ENCODE data around the gene SPEF2. TPM values are rescaled to one million over a fixed set of nuclear protein-coding genes. Genes with fewer than 3 reads are reported as not detected.
A peak's percentile ranks its signal among the peaks of the same experiment; 100 is the strongest.

SPEF2 gene
- total RNA-seq, 1 donor from 2014 or later, result 6.9 TPM

- Mint-ChIP-seq H3K4me1 (no peaks in the 10 kb centered on the region), H3K4me3 (no peak overlapping the region), H3K27me3 (ENCODE audit: low read depth) (no peaks in the 10 kb centered on the region), H3K27ac (ENCODE audit: unreplicated experiment) (no peak overlapping the region), H3K9me3 (no peaks in the 10 kb centered on the region), H3K36me3 (ENCODE audit: low read depth) (peaks cover 6% of the 10 kb centered on the region)
- TF ChIP-seq CTCF (conservative IDR thresholded peaks at IDR 0.05), result no peak
- DNase-seq (ENCODE audit: low read depth, low spot score), result no peak
Measured at GRCh38 chr5:35644543-35644942, 26.9 kb downstream of the SPEF2 start.

- Mint-ChIP-seq H3K4me3 (no peak overlapping the region), H3K4me1 (no peaks in the 10 kb centered on the region), H3K27ac (ENCODE audit: unreplicated experiment) (no peak overlapping the region), H3K9me3 (no peaks in the 10 kb centered on the region), H3K36me3 (ENCODE audit: low read depth) (peaks cover 6% of the 10 kb centered on the region), H3K27me3 (ENCODE audit: low read depth) (no peaks in the 10 kb centered on the region)
- no peak for DNase-seq (ENCODE audit: low read depth, low spot score)
- no peak for TF ChIP-seq CTCF (conservative IDR thresholded peaks at IDR 0.05)
Measured at GRCh38 chr5:35647128-35647527, 29.5 kb downstream of the SPEF2 start.

GRCh38 chr5:35647712-35648111 lies 30.0 kb downstream of the SPEF2 start:
- no peak for DNase-seq (ENCODE audit: low read depth, low spot score)
- H3K4me1 Mint-ChIP-seq, result no peaks in the 10 kb centered on the region
- H3K27ac Mint-ChIP-seq (ENCODE audit: unreplicated experiment), result no peak overlapping the region
- H3K9me3 Mint-ChIP-seq, result no peaks in the 10 kb centered on the region
- no peaks in the 10 kb centered on the region for H3K27me3 Mint-ChIP-seq (ENCODE audit: low read depth)
- H3K4me3 Mint-ChIP-seq, result no peak overlapping the region
- H3K36me3 Mint-ChIP-seq (ENCODE audit: low read depth), result peaks cover 3% of the 10 kb centered on the region
- TF ChIP-seq CTCF (conservative IDR thresholded peaks at IDR 0.05), result no peak

GRCh38 chr5:35651002-35651756 lies 33.5 kb downstream of the SPEF2 start:
- TF ChIP-seq CTCF (conservative IDR thresholded peaks at IDR 0.05), result peak; percentile 56
- Mint-ChIP-seq H3K27ac (ENCODE audit: unreplicated experiment) (no peak overlapping the region), H3K4me1 (no peaks in the 10 kb centered on the region), H3K27me3 (ENCODE audit: low read depth) (no peaks in the 10 kb centered on the region), H3K36me3 (ENCODE audit: low read depth) (no peaks in the 10 kb centered on the region), H3K4me3 (no peak overlapping the region), H3K9me3 (no peaks in the 10 kb centered on the region)
- peak; percentile 25 for DNase-seq (ENCODE audit: low read depth, low spot score)

GRCh38 chr5:35656721-35657120 lies 39.1 kb downstream of the SPEF2 start:
- no peak for DNase-seq (ENCODE audit: low read depth, low spot score)
- H3K4me1 Mint-ChIP-seq, result no peaks in the 10 kb centered on the region
- no peak overlapping the region for H3K27ac Mint-ChIP-seq (ENCODE audit: unreplicated experiment)
- H3K9me3 Mint-ChIP-seq, result no peaks in the 10 kb centered on the region
- H3K27me3 Mint-ChIP-seq (ENCODE audit: low read depth), result no peaks in the 10 kb centered on the region
- H3K4me3 Mint-ChIP-seq, result no peak overlapping the region
- TF ChIP-seq CTCF (conservative IDR thresholded peaks at IDR 0.05), result no peak
- H3K36me3 Mint-ChIP-seq (ENCODE audit: low read depth), result no peaks in the 10 kb centered on the region

Data from neural crest cell (in vitro differentiated cells).